HG02610 (cell line): ENCODE results near the gene ZEB1.
"Not testable (repeated sequence)": the region's sequence is repeated elsewhere in the genome, so short reads cannot be mapped to it uniquely, and the experiment has no call there.

ENCODE experiments used
- ATAC-seq: cut with Tn5 transposase; IDR thresholded peaks from one replicate; pipeline ENCODE4 v1.9.1; 2021; ENCODE audit warnings: mild to moderate bottlenecking, moderate library complexity; ENCODE audit not compliant: unreplicated experiment

The ZEB1 gene

GRCh38 chr10:31484431-31485135, 165.6 kb downstream of the ZEB1 start:
- no peak for ATAC-seq

DNA sequence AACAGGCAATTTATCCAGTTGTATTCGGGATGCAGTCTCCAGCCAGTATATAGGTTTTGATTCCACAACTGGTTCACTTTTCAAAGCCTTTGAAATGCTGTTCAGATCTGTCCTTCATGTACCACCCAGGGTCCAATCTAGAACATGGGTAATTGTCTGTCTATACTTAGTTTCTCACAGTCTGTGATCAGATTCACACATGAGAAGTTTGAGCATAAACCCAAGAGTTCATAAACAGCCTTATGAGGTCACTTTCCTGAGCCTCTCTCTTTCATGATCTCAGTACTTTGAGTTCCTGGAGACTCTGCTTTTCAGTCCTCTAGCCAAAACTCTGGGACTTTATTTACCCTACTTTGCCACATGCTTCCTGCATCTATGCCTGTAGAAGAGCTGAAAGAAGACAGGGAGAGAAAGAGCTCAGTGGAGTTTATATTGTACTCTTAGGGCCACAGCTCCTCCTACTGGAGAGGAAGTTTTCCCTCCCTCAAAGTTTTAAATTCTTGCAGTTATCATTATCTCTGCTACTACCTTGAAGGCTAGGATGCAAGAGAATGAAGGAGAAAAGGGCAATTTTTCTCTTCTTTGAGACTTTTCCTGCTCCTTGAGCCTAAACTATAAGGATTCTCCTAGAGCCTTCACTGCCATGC, 172.0 kb downstream of the ZEB1 start:
- no peak for ATAC-seq

GRCh38 chr10:31507427-31507826, 188.4 kb downstream of the ZEB1 start:
- no peak for ATAC-seq

GRCh38 chr10:31508234-31508633, 189.2 kb downstream of the ZEB1 start:
- no peak for ATAC-seq

DNA sequence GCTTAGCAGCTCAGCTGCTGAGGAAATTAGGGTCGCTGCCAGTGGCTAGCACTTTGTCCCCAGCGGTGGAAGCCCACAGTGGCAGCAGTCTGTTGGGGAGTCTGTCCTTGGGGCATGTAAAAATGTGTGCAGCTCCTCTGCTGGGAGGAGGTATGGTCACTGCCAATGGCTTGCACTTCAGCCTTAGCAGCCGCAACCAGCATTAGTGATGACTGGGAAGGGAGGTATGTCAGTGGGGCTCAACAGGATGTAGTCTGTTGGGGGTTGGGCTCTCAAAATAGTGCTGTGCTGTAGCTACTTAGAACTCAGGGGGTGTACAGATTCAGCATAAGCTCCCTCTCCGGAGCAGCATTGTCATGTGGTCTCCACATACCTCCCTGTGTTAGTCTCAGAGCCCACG, 189.9 kb downstream of the ZEB1 start:
- ATAC-seq, result no peak

DNA sequence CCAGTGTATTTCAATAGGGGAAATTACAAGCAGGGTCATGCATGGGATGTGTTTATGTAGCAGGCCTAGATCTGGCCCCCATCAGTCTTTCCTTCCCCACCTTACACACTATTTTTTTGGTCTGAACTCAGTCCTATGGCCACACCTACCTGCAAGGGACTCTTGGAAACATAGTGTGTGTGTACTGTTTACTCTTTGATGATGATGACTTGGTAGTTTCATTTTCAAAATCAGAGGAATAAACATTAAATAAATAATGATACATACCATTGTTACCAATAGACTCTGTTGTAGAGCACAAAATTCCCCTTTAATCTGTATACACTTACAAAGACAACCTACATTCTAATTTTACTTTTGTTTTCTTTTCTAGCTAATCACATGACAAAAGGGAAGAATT, 191.0 kb downstream of the ZEB1 start:
- no peak for ATAC-seq

GRCh38 chr10:31515116-31515515, 196.1 kb downstream of the ZEB1 start:
- ATAC-seq, result no peak

- ATAC-seq, result no peak
Measured at GRCh38 chr10:31515819-31516402, 196.9 kb downstream of the ZEB1 start.

GRCh38 chr10:31520986-31521831, 202.2 kb downstream of the ZEB1 start:
- ATAC-seq, result no peak

GRCh38 chr10:31522820-31523219, 203.8 kb downstream of the ZEB1 start:
- ATAC-seq, result no peak

- ATAC-seq, result no peak
Measured at GRCh38 chr10:31524460-31524859, 205.4 kb downstream of the ZEB1 start.

GRCh38 chr10:31526178-31526577, 207.2 kb downstream of the ZEB1 start:
- ATAC-seq, result no peak

DNA sequence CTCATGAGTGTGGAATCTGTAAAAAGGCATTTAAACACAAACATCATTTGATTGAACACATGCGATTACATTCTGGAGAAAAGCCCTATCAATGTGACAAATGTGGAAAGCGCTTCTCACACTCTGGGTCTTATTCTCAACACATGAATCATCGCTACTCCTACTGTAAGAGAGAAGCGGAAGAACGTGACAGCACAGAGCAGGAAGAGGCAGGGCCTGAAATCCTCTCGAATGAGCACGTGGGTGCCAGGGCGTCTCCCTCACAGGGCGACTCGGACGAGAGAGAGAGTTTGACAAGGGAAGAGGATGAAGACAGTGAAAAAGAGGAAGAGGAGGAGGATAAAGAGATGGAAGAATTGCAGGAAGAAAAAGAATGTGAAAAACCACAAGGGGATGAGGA, 207.7 kb downstream of the ZEB1 start:
- ATAC-seq, result no peak

DNA sequence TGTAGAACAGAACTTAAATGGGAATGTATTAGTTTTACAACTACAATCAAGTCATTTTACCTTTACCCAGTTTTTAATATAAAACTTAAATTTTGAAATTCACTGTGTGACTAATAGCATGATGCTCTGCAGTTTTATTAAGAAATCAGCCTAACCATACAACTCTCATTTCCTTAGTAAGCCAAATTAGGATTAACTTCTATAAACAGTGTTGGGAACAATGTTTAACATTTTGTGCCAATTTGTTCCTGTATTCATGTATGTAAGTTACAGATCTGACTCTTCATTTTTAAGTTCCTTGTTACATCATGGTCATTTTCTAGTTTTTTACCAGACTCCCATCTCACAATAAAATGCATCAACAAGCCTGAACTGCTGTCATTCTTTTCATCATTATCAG, 209.8 kb downstream of the ZEB1 start:
- no peak for ATAC-seq

- ATAC-seq, result no peak
Measured at GRCh38 chr10:31536302-31536701, 217.3 kb downstream of the ZEB1 start.

DNA sequence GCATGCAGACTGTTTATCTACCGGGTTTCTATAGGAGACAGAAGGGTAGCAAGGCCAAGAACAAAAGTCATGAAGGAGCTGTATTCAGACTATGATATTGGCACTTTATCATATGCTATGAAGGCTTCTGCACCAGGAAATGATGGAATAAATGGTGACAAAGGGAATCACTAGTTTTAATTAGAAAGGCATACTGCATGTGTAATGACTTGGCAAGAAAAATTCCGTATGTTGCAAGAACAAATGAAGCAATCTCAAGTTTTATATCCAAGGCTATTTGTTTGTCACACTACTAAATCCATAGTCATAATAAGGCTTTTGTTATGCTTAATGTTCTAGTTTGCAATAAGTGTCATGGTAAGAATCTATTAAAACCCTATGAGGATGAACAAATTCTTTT, 230.9 kb downstream of the ZEB1 start:
- no peak for ATAC-seq

GRCh38 chr10:31554556-31554955, 235.5 kb downstream of the ZEB1 start:
- ATAC-seq, result no peak

DNA sequence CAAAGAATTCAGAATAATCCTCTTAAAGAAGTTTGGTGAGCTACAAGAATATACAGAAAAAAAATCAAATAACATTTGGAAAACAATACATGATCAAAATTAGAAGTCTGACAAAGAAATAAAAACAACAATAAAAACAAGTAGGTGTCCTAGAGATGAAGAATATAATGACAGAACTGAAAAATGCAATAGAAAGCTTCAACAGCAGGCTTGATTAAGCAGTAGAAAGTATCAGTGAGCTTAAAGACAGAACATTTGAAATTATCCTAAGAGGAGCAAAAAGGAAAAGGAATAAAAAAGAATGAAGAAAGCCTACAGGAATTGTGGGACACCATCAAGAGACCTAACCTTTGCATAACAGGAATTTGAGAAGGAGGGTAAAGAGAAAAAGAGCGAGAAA, 238.8 kb downstream of the ZEB1 start:
- no peak for ATAC-seq

- not testable (repeated sequence) for ATAC-seq
Measured at GRCh38 chr10:31568252-31568861, 249.3 kb downstream of the ZEB1 start.

DNA sequence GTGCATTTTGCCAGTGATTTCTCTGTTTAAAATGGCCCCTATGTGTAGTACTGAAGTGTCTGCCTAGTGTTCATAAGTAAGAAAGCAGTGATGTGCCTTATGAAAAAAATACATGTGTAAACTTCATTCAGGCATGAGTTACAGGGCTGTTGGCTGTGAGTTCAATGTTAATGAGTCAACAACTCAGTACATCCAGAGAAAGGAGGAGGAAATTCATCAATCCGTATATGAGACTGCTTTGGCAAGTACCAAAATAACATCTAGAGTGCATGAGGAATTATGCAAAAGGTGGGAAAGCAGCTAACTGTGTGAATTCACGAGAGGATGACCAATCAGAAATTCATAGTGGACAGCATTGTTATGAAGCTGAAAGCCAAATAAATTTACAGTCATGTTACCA, 255.6 kb downstream of the ZEB1 start:
- no peak for ATAC-seq
